SK-N-MC (cell line): ENCODE measurements around the gene ST6GALNAC5.

ENCODE experiments used
- EZH2 ChIP-seq: fragments of 200-600 bp; sonication (generic); IDR thresholded peaks from one replicate; pipeline ENCODE4 v1.6.1; 2017; ENCODE audit warnings: antibody characterized with exemption
- FOXP2 ChIP-seq: optimal IDR thresholded peaks from 2 replicates; pipeline ENCODE3; 2011; ENCODE audit warnings: mild to moderate bottlenecking, moderate library complexity; ENCODE audit not compliant: insufficient read depth; ENCODE audit errors: extremely low read length, control extremely low read depth
- POLR2AphosphoS5 ChIP-seq: IDR thresholded peaks from 2 replicates; pipeline ENCODE4 v1.6.1; 2012; ENCODE audit warnings: mild to moderate bottlenecking, low read depth, low read length, borderline replicate concordance

- TF ChIP-seq EZH2, result no peak
- TF ChIP-seq FOXP2, result no peak
- no peak for TF ChIP-seq POLR2AphosphoS5
Observed at GRCh38 chr1:77036560-77036959, 169.3 kb downstream of the ST6GALNAC5 start.
